ENCODE measurements around the gene TEKT1. TPM values are rescaled to one million over a fixed set of nuclear protein-coding genes. Genes with fewer than 3 reads are reported as not detected.
"Not testable (repeated sequence)": the region's sequence is repeated elsewhere in the genome, so short reads cannot be mapped to it uniquely, and the experiment has no call there.

TEKT1 gene
- total RNA-seq, 2 donors from 2014 or later = not detected

DNA sequence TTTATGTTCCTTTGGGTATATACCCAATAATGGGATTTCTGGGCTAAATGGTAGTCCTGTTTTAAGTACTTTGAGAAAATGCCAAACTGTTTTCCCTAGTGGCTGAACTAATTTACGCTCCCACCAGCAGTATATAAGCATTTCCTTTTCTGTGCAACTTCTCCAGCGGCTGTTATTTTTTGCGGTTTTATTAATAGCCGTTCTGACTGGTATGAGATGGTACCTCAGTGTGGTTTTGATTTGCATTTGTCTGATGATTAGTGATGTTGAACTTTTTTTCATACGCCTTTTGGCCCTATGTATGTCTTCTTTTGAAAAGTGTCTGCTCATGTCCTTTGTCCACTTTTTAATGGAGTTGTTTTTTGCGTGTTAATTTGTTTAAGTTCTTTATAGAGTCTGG is 25.8 kb upstream of the TEKT1 start:
- no peaks in the 10 kb centered on the region for H3K9me3 ChIP-seq (ENCODE audit: control insufficient read depth, low read length)
- peaks cover 3% of the 10 kb centered on the region for H3K27me3 Mint-ChIP-seq (ENCODE audit: insufficient read depth)
- no peak for DNase-seq
- H3K9me3 Mint-ChIP-seq = peaks cover 1% of the 10 kb centered on the region
- TF ChIP-seq, protein P1, sequence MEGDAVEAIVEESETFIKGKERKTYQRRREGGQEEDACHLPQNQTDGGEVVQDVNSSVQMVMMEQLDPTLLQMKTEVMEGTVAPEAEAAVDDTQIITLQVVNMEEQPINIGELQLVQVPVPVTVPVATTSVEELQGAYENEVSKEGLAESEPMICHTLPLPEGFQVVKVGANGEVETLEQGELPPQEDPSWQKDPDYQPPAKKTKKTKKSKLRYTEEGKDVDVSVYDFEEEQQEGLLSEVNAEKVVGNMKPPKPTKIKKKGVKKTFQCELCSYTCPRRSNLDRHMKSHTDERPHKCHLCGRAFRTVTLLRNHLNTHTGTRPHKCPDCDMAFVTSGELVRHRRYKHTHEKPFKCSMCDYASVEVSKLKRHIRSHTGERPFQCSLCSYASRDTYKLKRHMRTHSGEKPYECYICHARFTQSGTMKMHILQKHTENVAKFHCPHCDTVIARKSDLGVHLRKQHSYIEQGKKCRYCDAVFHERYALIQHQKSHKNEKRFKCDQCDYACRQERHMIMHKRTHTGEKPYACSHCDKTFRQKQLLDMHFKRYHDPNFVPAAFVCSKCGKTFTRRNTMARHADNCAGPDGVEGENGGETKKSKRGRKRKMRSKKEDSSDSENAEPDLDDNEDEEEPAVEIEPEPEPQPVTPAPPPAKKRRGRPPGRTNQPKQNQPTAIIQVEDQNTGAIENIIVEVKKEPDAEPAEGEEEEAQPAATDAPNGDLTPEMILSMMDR (conservative IDR thresholded peaks at IDR 0.05) = no peak
- no peak overlapping the region for H3K27ac ChIP-seq (ENCODE audit: low read depth, low read length)
- H3K4me1 ChIP-seq (ENCODE audit: control insufficient read depth, insufficient read depth, low read length) = no peaks in the 10 kb centered on the region
- no peaks in the 10 kb centered on the region for H3K27me3 ChIP-seq (ENCODE audit: control insufficient read depth, insufficient read depth, low read length, poor library complexity, severe bottlenecking)
- H3K36me3 Mint-ChIP-seq (ENCODE audit: low read depth) = peaks cover 20% of the 10 kb centered on the region
- H3K27ac Mint-ChIP-seq = no peak overlapping the region
- H3K4me3 Mint-ChIP-seq = no peak overlapping the region
- WGBS, 2 experiments (ENCODE audit: insufficient coverage in 1 of 2, insufficient read length in 1 of 2) = 80 to 86% methylated on average over 1 to 6 of the region's 6 CpGs
- H3K9ac ChIP-seq (ENCODE audit: extremely low read depth, low read length, poor library complexity, severe bottlenecking) = no peak overlapping the region
- no peaks in the 10 kb centered on the region for H3K36me3 ChIP-seq (ENCODE audit: control insufficient read depth, insufficient read depth, low read length)
- H3K4me3 ChIP-seq (ENCODE audit: low read length) = no peak overlapping the region
- H3K4me1 Mint-ChIP-seq = peaks cover 12% of the 10 kb centered on the region

DNA sequence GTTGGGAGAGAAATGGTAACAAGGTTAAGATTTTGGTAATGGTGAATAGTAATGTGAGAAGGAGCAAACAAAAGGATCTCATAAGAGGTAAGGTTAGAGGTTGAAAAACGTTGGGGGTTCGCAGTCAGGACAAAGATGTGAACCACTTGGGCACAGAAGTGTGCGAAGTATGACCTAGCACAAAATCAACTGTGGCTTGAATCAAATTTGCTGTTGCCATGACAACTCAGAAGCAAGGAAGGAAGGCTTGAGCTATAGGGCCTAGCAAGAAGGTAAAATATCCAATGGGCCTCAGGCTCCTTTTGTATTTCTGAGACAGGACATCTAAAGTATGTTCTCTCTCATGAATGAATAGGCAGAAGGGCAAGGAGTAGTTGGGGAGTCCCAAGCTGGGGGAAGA is 24.5 kb upstream of the TEKT1 start:
- Mint-ChIP-seq H3K27ac (no peak overlapping the region), H3K27me3 (ENCODE audit: insufficient read depth) (peaks cover 11% of the 10 kb centered on the region), H3K4me1 (peaks cover 12% of the 10 kb centered on the region), H3K9me3 (peaks cover 1% of the 10 kb centered on the region), H3K4me3 (no peak overlapping the region), H3K36me3 (ENCODE audit: low read depth) (peaks cover 20% of the 10 kb centered on the region)
- Histone ChIP-seq H3K4me3 (ENCODE audit: low read length) (no peak overlapping the region), H3K27ac (ENCODE audit: low read depth, low read length) (no peak overlapping the region), H3K4me1 (ENCODE audit: control insufficient read depth, insufficient read depth, low read length) (no peaks in the 10 kb centered on the region), H3K36me3 (ENCODE audit: control insufficient read depth, insufficient read depth, low read length) (no peaks in the 10 kb centered on the region), H3K9ac (ENCODE audit: extremely low read depth, low read length, poor library complexity, severe bottlenecking) (no peak overlapping the region), H3K27me3 (ENCODE audit: control insufficient read depth, insufficient read depth, low read length, poor library complexity, severe bottlenecking) (no peaks in the 10 kb centered on the region), H3K9me3 (ENCODE audit: control insufficient read depth, low read length) (no peaks in the 10 kb centered on the region)
- TF ChIP-seq, protein P1 (conservative IDR thresholded peaks at IDR 0.05) = no peak
- DNase-seq = no peak
- 87 to 96% methylated on average over 3 of the region's 3 CpGs for WGBS, 2 experiments (ENCODE audit: insufficient coverage in 1 of 2, insufficient read length in 1 of 2)

DNA sequence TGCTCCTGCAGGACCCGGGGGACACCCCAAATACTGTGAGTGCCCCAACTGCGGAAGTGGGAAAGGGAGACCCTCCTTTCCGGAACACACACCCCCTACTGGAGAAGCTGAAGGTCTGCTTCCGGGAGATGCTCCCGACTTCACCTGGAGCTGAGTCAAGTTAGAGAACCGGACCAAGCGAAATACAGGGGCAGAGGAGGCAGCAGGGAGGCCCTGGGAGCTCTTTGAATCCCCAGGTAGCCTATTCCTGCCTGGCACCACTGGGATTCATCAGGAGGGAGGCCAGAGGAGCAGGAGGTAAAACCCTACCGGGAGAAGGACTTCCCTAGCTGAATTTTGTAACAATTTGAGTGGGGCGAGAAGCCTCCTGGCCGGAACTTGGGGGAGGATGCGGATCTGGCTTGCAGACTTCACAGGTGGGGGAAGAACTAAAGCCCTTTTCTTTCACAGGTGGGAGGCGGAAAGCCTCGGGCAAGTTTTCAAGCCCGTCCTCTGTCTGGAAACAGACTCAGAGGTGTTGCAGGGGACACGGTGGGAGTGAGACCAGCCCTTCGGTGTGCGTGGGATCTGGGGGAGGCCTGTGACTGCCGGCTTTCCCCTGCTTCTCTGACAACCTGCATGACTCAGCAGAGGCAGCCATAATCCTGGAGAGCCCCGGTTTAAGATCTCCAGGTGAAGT is 22.4 kb upstream of the TEKT1 start:
- WGBS, 2 experiments (ENCODE audit: insufficient coverage in 1 of 2, insufficient read length in 1 of 2) = 64 to 71% methylated on average over 12 to 19 of the region's 19 CpGs
- no peaks in the 10 kb centered on the region for H3K36me3 ChIP-seq (ENCODE audit: control insufficient read depth, insufficient read depth, low read length)
- peaks cover 19% of the 10 kb centered on the region for H3K36me3 Mint-ChIP-seq (ENCODE audit: low read depth)
- TF ChIP-seq, protein P1 (conservative IDR thresholded peaks at IDR 0.05) = peak; percentile 80
- peak overlapping the region; percentile 38 for H3K9ac ChIP-seq (ENCODE audit: extremely low read depth, low read length, poor library complexity, severe bottlenecking)
- peak overlapping the region; percentile 76 for H3K4me3 Mint-ChIP-seq
- peaks cover 22% of the 10 kb centered on the region for H3K27me3 Mint-ChIP-seq (ENCODE audit: insufficient read depth)
- H3K27ac ChIP-seq (ENCODE audit: low read depth, low read length) = no peak overlapping the region
- H3K4me1 Mint-ChIP-seq = peaks cover 12% of the 10 kb centered on the region
- no peaks in the 10 kb centered on the region for H3K4me1 ChIP-seq (ENCODE audit: control insufficient read depth, insufficient read depth, low read length)
- H3K9me3 ChIP-seq (ENCODE audit: control insufficient read depth, low read length) = no peaks in the 10 kb centered on the region
- peak; percentile 94 for DNase-seq
- peak overlapping the region; percentile 73 for H3K4me3 ChIP-seq (ENCODE audit: low read length)
- H3K27me3 ChIP-seq (ENCODE audit: control insufficient read depth, insufficient read depth, low read length, poor library complexity, severe bottlenecking) = peaks cover 4% of the 10 kb centered on the region
- H3K27ac Mint-ChIP-seq = peak overlapping the region; percentile 96
- peaks cover 2% of the 10 kb centered on the region for H3K9me3 Mint-ChIP-seq

DNA sequence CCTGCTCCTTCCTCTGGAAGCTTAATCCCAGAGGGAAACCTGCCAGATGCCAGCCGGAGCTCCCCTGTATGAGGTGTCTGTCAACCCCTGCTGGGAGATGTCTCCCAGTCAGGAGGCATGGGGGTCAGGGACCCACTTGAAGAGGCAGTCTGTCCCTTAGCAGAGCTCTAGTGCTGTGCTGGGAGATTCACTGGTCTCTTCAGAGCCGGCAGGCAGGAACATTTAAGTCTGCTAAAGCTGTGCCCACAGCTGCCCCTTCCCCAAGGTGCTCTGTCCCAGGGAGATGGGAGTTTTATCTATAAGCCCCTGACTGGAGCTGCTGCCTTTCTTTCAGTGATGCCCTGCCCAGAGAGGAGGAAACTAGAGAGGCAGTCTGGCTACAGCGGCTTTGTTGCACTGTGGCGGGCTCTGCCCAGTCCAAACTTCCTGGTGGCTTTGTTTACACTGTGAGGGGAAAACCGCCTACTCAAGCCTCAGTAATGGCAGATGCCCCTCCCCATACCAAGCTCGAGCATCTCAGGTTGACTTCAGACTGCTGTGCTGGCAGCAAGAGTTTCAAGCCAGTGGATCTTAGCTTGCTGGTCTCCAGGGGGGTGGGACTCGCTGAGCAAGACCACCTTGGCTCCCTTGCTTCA is 17.1 kb upstream of the TEKT1 start:
- H3K4me1 Mint-ChIP-seq, H3K27ac Mint-ChIP-seq: not testable (repeated sequence)
- 74% methylated on average over 3 to 7 of the region's 7 CpGs for WGBS, 2 experiments (ENCODE audit: insufficient coverage in 1 of 2, insufficient read length in 1 of 2)

DNA sequence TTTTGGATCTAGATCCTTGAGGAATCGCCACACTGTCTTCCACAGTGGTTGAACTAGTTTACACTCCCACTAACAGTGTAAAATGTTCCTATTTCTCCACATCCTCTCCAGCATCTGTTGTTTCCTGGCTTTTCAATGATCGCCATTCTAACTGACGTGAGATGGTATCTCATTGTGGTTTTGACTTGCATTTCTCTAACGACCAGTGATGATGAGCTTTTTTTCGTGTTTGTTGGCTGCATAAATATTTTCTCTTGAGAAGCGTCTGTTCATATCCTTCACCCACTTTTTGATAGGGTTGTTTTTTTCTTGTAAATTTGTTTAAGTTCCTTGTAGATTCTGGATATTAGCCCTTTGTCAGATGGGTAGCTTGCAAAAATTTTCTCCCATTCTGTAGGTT is 14.6 kb upstream of the TEKT1 start:
- 82 to 83% methylated on average over 3 to 6 of the region's 6 CpGs for WGBS, 2 experiments (ENCODE audit: insufficient coverage in 1 of 2, insufficient read length in 1 of 2)
- H3K36me3 ChIP-seq (ENCODE audit: control insufficient read depth, insufficient read depth, low read length); H3K9ac ChIP-seq (ENCODE audit: extremely low read depth, low read length, poor library complexity, severe bottlenecking); DNase-seq; H3K27ac Mint-ChIP-seq; H3K4me1 Mint-ChIP-seq; H3K9me3 ChIP-seq (ENCODE audit: control insufficient read depth, low read length); H3K9me3 Mint-ChIP-seq; H3K27ac ChIP-seq (ENCODE audit: low read depth, low read length); H3K4me3 Mint-ChIP-seq; H3K36me3 Mint-ChIP-seq (ENCODE audit: low read depth); H3K4me1 ChIP-seq (ENCODE audit: control insufficient read depth, insufficient read depth, low read length); H3K4me3 ChIP-seq (ENCODE audit: low read length): not testable (repeated sequence)
- H3K27me3 Mint-ChIP-seq (ENCODE audit: insufficient read depth) = peaks cover 49% of the 10 kb centered on the region
- H3K27me3 ChIP-seq (ENCODE audit: control insufficient read depth, insufficient read depth, low read length, poor library complexity, severe bottlenecking) = peaks cover 21% of the 10 kb centered on the region

More for the DNA sequence above, 17.1 kb upstream of the TEKT1 start:
- not testable (repeated sequence) for H3K4me1 ChIP-seq (ENCODE audit: control insufficient read depth, insufficient read depth, low read length); H3K4me3 ChIP-seq (ENCODE audit: low read length); H3K36me3 Mint-ChIP-seq (ENCODE audit: low read depth); H3K4me3 Mint-ChIP-seq; H3K9me3 Mint-ChIP-seq; H3K9ac ChIP-seq (ENCODE audit: extremely low read depth, low read length, poor library complexity, severe bottlenecking); H3K27ac ChIP-seq (ENCODE audit: low read depth, low read length); H3K36me3 ChIP-seq (ENCODE audit: control insufficient read depth, insufficient read depth, low read length); H3K9me3 ChIP-seq (ENCODE audit: control insufficient read depth, low read length); DNase-seq
- peaks cover 46% of the 10 kb centered on the region for H3K27me3 Mint-ChIP-seq (ENCODE audit: insufficient read depth)
- H3K27me3 ChIP-seq (ENCODE audit: control insufficient read depth, insufficient read depth, low read length, poor library complexity, severe bottlenecking) = peaks cover 11% of the 10 kb centered on the region

Measured in endodermal cell (in vitro differentiated cells).